Measurements from ENCODE around the gene NCOA5.

DNA sequence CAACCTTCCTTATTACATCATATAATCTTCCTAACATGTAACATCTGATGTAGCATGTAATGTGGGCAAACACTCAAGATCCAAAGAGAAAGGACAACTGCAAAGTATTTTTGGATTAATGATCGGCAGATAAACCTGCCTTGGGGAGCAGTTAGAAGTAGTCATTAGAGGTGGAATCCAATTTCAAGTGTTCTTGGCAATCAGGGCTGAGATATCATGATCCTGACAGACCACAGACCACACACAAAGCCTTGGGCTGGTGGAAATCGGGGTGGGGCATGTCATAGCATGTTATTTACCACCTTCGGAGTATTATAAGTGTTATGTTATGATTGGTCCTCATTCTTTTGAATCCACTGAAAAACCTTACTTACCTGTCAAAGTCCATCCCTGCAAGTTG is 16.3 kb downstream of the NCOA5 start:
- TF ChIP-seq CTCF (IDR thresholded peaks at IDR 0.05), result no peak
- no peak for TF ChIP-seq EP300 (IDR thresholded peaks at IDR 0.05)
